ENCODE measurements around the gene KIAA1191.
A peak's percentile ranks its signal among the peaks of the same experiment; 100 is the strongest.

KIAA1191 gene

GRCh38 chr5:176366232-176366894 is 4.8 kb upstream of the KIAA1191 start:
- TF ChIP-seq CTCF (conservative IDR thresholded peaks at IDR 0.05; ENCODE audit: low read length), result no peak
- Histone ChIP-seq H3K4me1 (ENCODE audit: insufficient read depth, low read length, poor library complexity, severe bottlenecking) (peaks cover 7% of the 10 kb centered on the region), H3K4me2 (ENCODE audit: low read depth, low read length, poor library complexity, severe bottlenecking) (peak overlapping the region; percentile 71), H3K9me3 (ENCODE audit: insufficient read depth, low read depth, low read length) (no peaks in the 10 kb centered on the region), H3K27me3 (ENCODE audit: insufficient read depth, low read length, poor library complexity, severe bottlenecking) (no peaks in the 10 kb centered on the region), H3K36me3 (ENCODE audit: insufficient read depth, low read length) (no peaks in the 10 kb centered on the region), H3K9ac (ENCODE audit: low read depth, low read length, poor library complexity, severe bottlenecking) (peak overlapping the region; percentile 67), H2AFZ (ENCODE audit: low read length) (no peak overlapping the region), H3K79me2 (ENCODE audit: insufficient read depth, low read length) (peaks cover 2% of the 10 kb centered on the region; the same call in 1 of the 2 replicates), H3F3A (ENCODE audit: low read depth) (no peaks in the 10 kb centered on the region), H4K20me1 (ENCODE audit: insufficient read depth, low read length, poor library complexity, severe bottlenecking) (no peaks in the 10 kb centered on the region), H3K4me3 (ENCODE audit: low read length, poor library complexity, severe bottlenecking) (peak overlapping the region; percentile 73), H3K9me2 (replicated peaks; ENCODE audit: low read depth, low read length) (no peaks in the 10 kb centered on the region)

- no peaks in the 10 kb centered on the region for H3K9me2 ChIP-seq (replicated peaks; ENCODE audit: low read depth, low read length)
- no peaks in the 10 kb centered on the region for H3K9me3 ChIP-seq (ENCODE audit: insufficient read depth, low read depth, low read length)
- H3K79me2 ChIP-seq (ENCODE audit: insufficient read depth, low read length), result peaks cover 8% of the 10 kb centered on the region
- peaks cover 7% of the 10 kb centered on the region for H3K4me1 ChIP-seq (ENCODE audit: insufficient read depth, low read length, poor library complexity, severe bottlenecking)
- H3K27me3 ChIP-seq (ENCODE audit: insufficient read depth, low read length, poor library complexity, severe bottlenecking), result no peaks in the 10 kb centered on the region
- H3K4me2 ChIP-seq (ENCODE audit: low read depth, low read length, poor library complexity, severe bottlenecking), result peak within 1 kb of the TSS; percentile 71
- peak within 1 kb of the TSS; percentile 84 for H2AFZ ChIP-seq (ENCODE audit: low read length)
- peaks cover 5% of the 10 kb centered on the region for H4K20me1 ChIP-seq (ENCODE audit: insufficient read depth, low read length, poor library complexity, severe bottlenecking)
- no peak for TF ChIP-seq EZH2phosphoT487 (IDR thresholded peaks at IDR 0.05; ENCODE audit: borderline replicate concordance)
- no peaks in the 10 kb centered on the region for H3K36me3 ChIP-seq (ENCODE audit: insufficient read depth, low read length)
- no peaks in the 10 kb centered on the region for H3F3A ChIP-seq (ENCODE audit: low read depth)
- H3K4me3 ChIP-seq (ENCODE audit: low read length, poor library complexity, severe bottlenecking), result peak within 1 kb of the TSS; percentile 73
- peak within 1 kb of the TSS; percentile 67 for H3K9ac ChIP-seq (ENCODE audit: low read depth, low read length, poor library complexity, severe bottlenecking)
Observed at GRCh38 chr5:176365351-176366231, 4.0 kb upstream of the KIAA1191 start, which contains the start of gene ARL10. Gene ARL10, plus strand, starts transcription at chr5:176365487. Its CDS starts 77 bp downstream, at chr5:176365564.

GRCh38 chr5:176364765-176365350 is 3.3 kb upstream of the KIAA1191 start:
- Histone ChIP-seq H3K9ac (ENCODE audit: low read depth, low read length, poor library complexity, severe bottlenecking) (peak overlapping the region; percentile 67), H3K4me3 (ENCODE audit: low read length, poor library complexity, severe bottlenecking) (peak overlapping the region; percentile 73), H3K9me3 (ENCODE audit: insufficient read depth, low read depth, low read length) (no peaks in the 10 kb centered on the region), H3K27me3 (ENCODE audit: insufficient read depth, low read length, poor library complexity, severe bottlenecking) (no peaks in the 10 kb centered on the region), H3K9me2 (replicated peaks; ENCODE audit: low read depth, low read length) (no peaks in the 10 kb centered on the region), H3K4me2 (ENCODE audit: low read depth, low read length, poor library complexity, severe bottlenecking) (peak overlapping the region; percentile 71), H3K79me2 (ENCODE audit: insufficient read depth, low read length) (peaks cover 9% of the 10 kb centered on the region), H4K20me1 (ENCODE audit: insufficient read depth, low read length, poor library complexity, severe bottlenecking) (peaks cover 8% of the 10 kb centered on the region), H3K4me1 (ENCODE audit: insufficient read depth, low read length, poor library complexity, severe bottlenecking) (peaks cover 7% of the 10 kb centered on the region), H3K36me3 (ENCODE audit: insufficient read depth, low read length) (no peaks in the 10 kb centered on the region), H2AFZ (ENCODE audit: low read length) (peak overlapping the region; percentile 84), H3F3A (ENCODE audit: low read depth) (no peaks in the 10 kb centered on the region)
- TF ChIP-seq EZH2phosphoT487 (IDR thresholded peaks at IDR 0.05; ENCODE audit: borderline replicate concordance) (no peak), CTCF (conservative IDR thresholded peaks at IDR 0.05; ENCODE audit: low read length) (no peak)

Data from Loucy (cell line).